H9 (cell line): Measurements from ENCODE around the gene EHBP1. TPM values are rescaled to one million over a fixed set of nuclear protein-coding genes. Genes with fewer than 3 reads are reported as not detected.

ENCODE experiments used
- DNase-seq: peaks from one replicate; pipeline ENCODE4 v3.0.0-alpha.2; 2017
- H2AFZ ChIP-seq: one replicate; pipeline ENCODE4 v1.6.1; 2013; ENCODE audit warnings: mild to moderate bottlenecking, low read length, control low read depth, moderate library complexity
- H2AK5ac ChIP-seq: 2 replicates; pipeline ENCODE4 v1.6.1; 2013; ENCODE audit warnings: low read length, control low read depth, mixed read lengths; ENCODE audit not compliant: insufficient read length
- H2BK120ac ChIP-seq: one replicate; pipeline ENCODE4 v1.6.1; 2013; ENCODE audit warnings: low read depth, mild to moderate bottlenecking, low read length, control low read depth, inconsistent platforms; ENCODE audit not compliant: poor library complexity, severe bottlenecking
- H2BK12ac ChIP-seq: 2 replicates; pipeline ENCODE4 v1.6.1; 2013; ENCODE audit warnings: low read length, control low read depth, mixed read lengths, low read depth; ENCODE audit not compliant: insufficient read length
- H2BK15ac ChIP-seq: 2 replicates; pipeline ENCODE4 v1.6.1; 2013; ENCODE audit warnings: low read depth, low read length, control low read depth
- H2BK20ac ChIP-seq: one replicate; pipeline ENCODE4 v1.6.1; 2013; ENCODE audit warnings: low read depth, mild to moderate bottlenecking, low read length, control low read depth, inconsistent platforms; ENCODE audit not compliant: poor library complexity, severe bottlenecking
- H2BK5ac ChIP-seq: 2 replicates; pipeline ENCODE4 v1.6.1; 2013; ENCODE audit warnings: low read length, control low read depth, mixed read lengths; ENCODE audit not compliant: insufficient read length
- H3K14ac ChIP-seq: 2 replicates; pipeline ENCODE4 v1.6.1; 2013; ENCODE audit warnings: low read length, control low read depth; ENCODE audit not compliant: insufficient read depth
- H3K18ac ChIP-seq: 2 replicates; pipeline ENCODE4 v1.6.1; 2013; ENCODE audit warnings: low read depth, mild to moderate bottlenecking, mixed read lengths, low read length, control low read depth; ENCODE audit not compliant: insufficient read length
- H3K23ac ChIP-seq: 2 replicates; pipeline ENCODE4 v1.6.1; 2013; ENCODE audit warnings: low read length, control low read depth, mixed read lengths, low read depth; ENCODE audit not compliant: insufficient read length
- H3K23me2 ChIP-seq: 2 replicates; pipeline ENCODE4 v1.6.1; 2013; ENCODE audit warnings: low read depth, mild to moderate bottlenecking, mixed read lengths, low read length, control low read depth; ENCODE audit not compliant: insufficient read length, poor library complexity, severe bottlenecking
- H3K27ac ChIP-seq: 2 replicates; pipeline ENCODE4 v1.5.1; 2013; ENCODE audit warnings: low read length, control low read depth, mixed read lengths, low read depth; ENCODE audit not compliant: insufficient read length
- H3K27me3 ChIP-seq: 2 replicates; pipeline ENCODE4 v1.6.1; 2013; ENCODE audit warnings: low read length, control low read depth, inconsistent platforms; ENCODE audit not compliant: insufficient read depth
- H3K4ac ChIP-seq: 2 replicates; pipeline ENCODE4 v1.6.1; 2013; ENCODE audit warnings: low read depth, mild to moderate bottlenecking, control low read depth, inconsistent platforms, low read length, moderate library complexity
- H3K4me1 ChIP-seq: 2 replicates; pipeline ENCODE4 v1.6.1; 2013; ENCODE audit warnings: low read length, control low read depth, inconsistent platforms; ENCODE audit not compliant: insufficient read depth
- H3K4me2 ChIP-seq: 2 replicates; pipeline ENCODE4 v1.6.1; 2013; ENCODE audit warnings: low read length, control low read depth, mixed read lengths; ENCODE audit not compliant: insufficient read length, insufficient read depth
- H3K56ac ChIP-seq: 2 replicates; pipeline ENCODE4 v1.6.1; 2013; ENCODE audit warnings: low read depth, mild to moderate bottlenecking, mixed read lengths, low read length, control low read depth; ENCODE audit not compliant: insufficient read length
- H3K79me1 ChIP-seq: 2 replicates; pipeline ENCODE4 v1.6.1; 2013; ENCODE audit warnings: low read depth, mild to moderate bottlenecking, moderate library complexity, low read length, control low read depth, inconsistent platforms; ENCODE audit not compliant: insufficient read depth, poor library complexity, severe bottlenecking
- H3K79me2 ChIP-seq: 2 replicates; pipeline ENCODE4 v1.6.1; 2013; ENCODE audit warnings: low read length, control low read depth, inconsistent platforms; ENCODE audit not compliant: insufficient read depth
- H3K9ac ChIP-seq: 2 replicates; pipeline ENCODE4 v1.6.1; 2013; ENCODE audit warnings: low read length, control low read depth, mixed read lengths; ENCODE audit not compliant: insufficient read length; ENCODE audit errors: extremely low read depth
- H3K9me3 ChIP-seq: one replicate; pipeline ENCODE4 v1.6.1; 2013; ENCODE audit warnings: low read depth, low read length, inconsistent platforms; ENCODE audit not compliant: control insufficient read depth
- H3T11ph ChIP-seq: one replicate; pipeline ENCODE4 v1.6.1; 2013; ENCODE audit warnings: mild to moderate bottlenecking, low read length, control low read depth, inconsistent platforms
- H4K20me1 ChIP-seq: one replicate; pipeline ENCODE4 v1.6.1; 2013; ENCODE audit not compliant: control insufficient read depth, insufficient read length, insufficient read depth
- H4K5ac ChIP-seq: 2 replicates; pipeline ENCODE4 v1.6.1; 2013; ENCODE audit warnings: low read depth, mild to moderate bottlenecking, mixed read lengths, low read length, control low read depth; ENCODE audit not compliant: insufficient read length
- H4K8ac ChIP-seq: replicated peaks from 2 replicates; pipeline ENCODE4 v1.6.1; 2013; ENCODE audit warnings: low read length, control low read depth, mixed read lengths, low read depth; ENCODE audit not compliant: insufficient read length
- H4K91ac ChIP-seq: 2 replicates; pipeline ENCODE4 v1.6.1; 2013; ENCODE audit warnings: low read depth, mild to moderate bottlenecking, moderate library complexity, mixed read lengths, low read length, control low read depth; ENCODE audit not compliant: insufficient read length
- H3K27ac Mint-ChIP-seq, 3 experiments: 2 replicates in 2 of 3; 3 replicates in 1 of 3; pipeline ENCODE4 v1.8.0; 2020 to 2021; ENCODE audit warnings: mixed read lengths in 3 of 3, mild to moderate bottlenecking in 1 of 3, moderate library complexity in 1 of 3
- H3K27me3 Mint-ChIP-seq: 2 replicates; pipeline ENCODE4 v1.8.0; 2021; ENCODE audit warnings: low read depth, mild to moderate bottlenecking, moderate library complexity, mixed read lengths
- H3K36me3 Mint-ChIP-seq, 3 experiments: 2 replicates in 2 of 3; 3 replicates in 1 of 3; pipeline ENCODE4 v1.8.0; 2020 to 2021; ENCODE audit warnings: low read depth in 3 of 3, mixed read lengths in 3 of 3; ENCODE audit not compliant: insufficient read depth in 1 of 3
- H3K4me1 Mint-ChIP-seq, 2 experiments: 2 replicates each; pipeline ENCODE4 v1.8.0; 2020; ENCODE audit warnings: mixed read lengths in 2 of 2
- H3K4me3 Mint-ChIP-seq, 2 experiments: 2 replicates in 1 of 2; 3 replicates in 1 of 2; pipeline ENCODE4 v1.8.0; 2020 to 2021; ENCODE audit warnings: mild to moderate bottlenecking in 2 of 2, mixed read lengths in 2 of 2, moderate library complexity in 1 of 2
- H3K9me3 Mint-ChIP-seq, 2 experiments: 2 replicates in 1 of 2; 3 replicates in 1 of 2; pipeline ENCODE4 v1.8.0; 2020; ENCODE audit warnings: mild to moderate bottlenecking in 2 of 2, mixed read lengths in 2 of 2, moderate library complexity in 1 of 2
- CTCF ChIP-seq: fragments of 200-600 bp; sonication (generic); conservative IDR thresholded peaks from 3 replicates; pipeline ENCODE4 v1.8.0; 2021; ENCODE audit warnings: antibody characterized with exemption, mild to moderate bottlenecking
- total RNA-seq: library from RNA; stranded (reverse); gene quantifications from 2 replicates; pipeline ENCODE4 v1.2.1, GENCODE V29; 2021

The EHBP1 gene
- total RNA-seq, 1 experiment from 2014 or later = 35.6 TPM

DNA sequence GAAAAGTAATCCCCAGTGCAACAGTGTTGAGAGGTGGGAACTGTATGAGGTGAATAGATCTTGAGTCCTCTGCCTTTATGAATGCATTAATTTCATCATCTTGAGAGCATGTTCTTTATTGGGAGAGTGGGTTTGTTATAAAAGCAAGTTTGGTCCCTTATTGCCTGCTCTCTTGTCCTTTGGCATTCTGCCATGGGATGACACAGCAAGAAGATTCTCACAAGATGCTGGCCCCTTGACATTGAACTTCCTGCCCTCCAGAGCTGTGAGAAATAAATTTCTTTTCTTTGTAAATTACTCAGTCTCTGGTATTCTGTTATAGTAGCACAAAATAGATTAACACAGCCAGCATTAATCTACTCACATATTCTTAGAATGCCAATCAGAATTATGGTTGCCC lies 108.6 kb downstream of the EHBP1 start:
- Histone ChIP-seq H3K4me2 (no peak overlapping the region), H3K79me1 (no peaks in the 10 kb centered on the region), H3T11ph (no peak overlapping the region), H3K9me3 (no peaks in the 10 kb centered on the region), H3K4me1 (no peaks in the 10 kb centered on the region), H2BK20ac (no peak overlapping the region), H3K14ac (no peak overlapping the region), H4K20me1 (no peaks in the 10 kb centered on the region), H3K27me3 (no peaks in the 10 kb centered on the region), H3K27ac (no peak overlapping the region), H4K91ac (no peak overlapping the region), H3K23ac (no peak overlapping the region), H2BK12ac (no peak overlapping the region), H2BK120ac (no peak overlapping the region), H2BK5ac (no peak overlapping the region), H4K5ac (no peak overlapping the region), H2AFZ (no peak overlapping the region), H3K56ac (no peak overlapping the region), H2AK5ac (no peak overlapping the region), H3K9ac (no peak overlapping the region), H3K23me2 (no peaks in the 10 kb centered on the region), H3K79me2 (no peaks in the 10 kb centered on the region), H3K18ac (no peak overlapping the region), H4K8ac (no peak overlapping the region), H2BK15ac (no peak overlapping the region), H3K4ac (no peak overlapping the region)
- Mint-ChIP-seq H3K4me1 (no peaks in the 10 kb centered on the region), H3K27ac (0 out of 7 replicates have a peak overlapping the region, but pooled peaks of 1 of the 3 experiments have one; percentile 6), H3K4me3 (no peak overlapping the region), H3K36me3 (no peaks in the 10 kb centered on the region), H3K27me3 (no peaks in the 10 kb centered on the region), H3K9me3 (no peaks in the 10 kb centered on the region)
- DNase-seq = no peak
- TF ChIP-seq CTCF = no peak
